ENCODE data around the gene CTSV.
"Not testable (repeated sequence)": the region's sequence is repeated elsewhere in the genome, so short reads cannot be mapped to it uniquely, and the experiment has no call there.

Gene CTSV

GRCh38 chr9:97039514-97039860, 545 bp upstream of the CTSV start:
- no peaks in the 10 kb centered on the region for H3K36me3 ChIP-seq (ENCODE audit: insufficient read depth, low read length)
- peak overlapping the region; percentile 80 for H3K4me3 ChIP-seq (ENCODE audit: low read length)
- peak overlapping the region; percentile 96 for H3K4me2 ChIP-seq (ENCODE audit: low read length)
- peaks cover 6% of the 10 kb centered on the region for H3K4me1 ChIP-seq (ENCODE audit: control insufficient read depth, insufficient read depth, low read length)
- no peaks in the 10 kb centered on the region for H3K9me3 ChIP-seq (replicated peaks; ENCODE audit: low read length)
- peak overlapping the region; percentile 67 for H3K9ac ChIP-seq (ENCODE audit: low read depth, low read length)
- H3K27me3 ChIP-seq (ENCODE audit: control insufficient read depth, insufficient read depth, low read length) = peaks cover 28% of the 10 kb centered on the region

GRCh38 chr9:97023505-97023904, 15.4 kb downstream of the CTSV start:
- H3K36me3 ChIP-seq (ENCODE audit: insufficient read depth, low read length); H3K27me3 ChIP-seq (ENCODE audit: control insufficient read depth, insufficient read depth, low read length): not testable (repeated sequence)

GRCh38 chr9:97013151-97014132, 25.5 kb downstream of the CTSV start:
- H3K27me3 ChIP-seq (ENCODE audit: control insufficient read depth, insufficient read depth, low read length); H3K36me3 ChIP-seq (ENCODE audit: insufficient read depth, low read length); H3K4me1 ChIP-seq (ENCODE audit: control insufficient read depth, insufficient read depth, low read length); H3K9me3 ChIP-seq (replicated peaks; ENCODE audit: low read length): not testable (repeated sequence)
- peak overlapping the region; percentile 79 for H3K4me3 ChIP-seq (ENCODE audit: low read length)
- H3K9ac ChIP-seq (ENCODE audit: low read depth, low read length) = peak overlapping the region; percentile 66
- H3K4me2 ChIP-seq (ENCODE audit: low read length) = peak overlapping the region; percentile 82

More at GRCh38 chr9:97023505-97023904, 15.4 kb downstream of the CTSV start:
- H3K4me1 ChIP-seq (ENCODE audit: control insufficient read depth, insufficient read depth, low read length); H3K9ac ChIP-seq (ENCODE audit: low read depth, low read length); H3K4me2 ChIP-seq (ENCODE audit: low read length); H3K4me3 ChIP-seq (ENCODE audit: low read length); H3K9me3 ChIP-seq (replicated peaks; ENCODE audit: low read length): not testable (repeated sequence)

GRCh38 chr9:97012617-97013016, 26.3 kb downstream of the CTSV start:
- Histone ChIP-seq H3K9ac (ENCODE audit: low read depth, low read length) (peak overlapping the region; percentile 66), H3K4me2 (ENCODE audit: low read length) (peak overlapping the region; percentile 82), H3K4me3 (ENCODE audit: low read length) (peak overlapping the region; percentile 79)
- H3K36me3 ChIP-seq (ENCODE audit: insufficient read depth, low read length); H3K27me3 ChIP-seq (ENCODE audit: control insufficient read depth, insufficient read depth, low read length); H3K4me1 ChIP-seq (ENCODE audit: control insufficient read depth, insufficient read depth, low read length); H3K9me3 ChIP-seq (replicated peaks; ENCODE audit: low read length): not testable (repeated sequence)

GRCh38 chr9:97002195-97002594, 36.7 kb downstream of the CTSV start:
- H3K36me3 ChIP-seq (ENCODE audit: insufficient read depth, low read length); H3K4me2 ChIP-seq (ENCODE audit: low read length); H3K9me3 ChIP-seq (replicated peaks; ENCODE audit: low read length); H3K27me3 ChIP-seq (ENCODE audit: control insufficient read depth, insufficient read depth, low read length); H3K4me1 ChIP-seq (ENCODE audit: control insufficient read depth, insufficient read depth, low read length); H3K4me3 ChIP-seq (ENCODE audit: low read length); H3K9ac ChIP-seq (ENCODE audit: low read depth, low read length): not testable (repeated sequence)

DNA sequence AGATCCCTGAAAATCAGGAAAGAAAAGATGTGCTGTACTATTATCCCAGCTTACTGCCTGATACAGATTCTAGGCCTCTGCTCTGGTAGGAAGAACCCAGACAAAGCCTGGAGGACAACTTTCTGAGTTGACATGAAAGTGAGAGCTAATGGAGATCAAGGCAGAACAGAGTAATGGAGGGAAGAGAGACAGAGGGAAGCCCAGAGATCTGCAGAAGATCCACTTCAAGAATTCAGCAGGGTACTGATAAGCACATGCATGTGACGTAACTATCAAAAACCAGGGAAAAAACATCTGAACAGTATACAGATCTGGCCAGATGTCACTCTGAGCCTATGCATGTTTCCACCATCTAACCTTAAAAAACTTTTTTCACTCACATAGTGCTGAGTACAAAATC, 37.6 kb downstream of the CTSV start:
- H3K4me3 ChIP-seq (ENCODE audit: low read length); H3K36me3 ChIP-seq (ENCODE audit: insufficient read depth, low read length); H3K9ac ChIP-seq (ENCODE audit: low read depth, low read length); H3K9me3 ChIP-seq (replicated peaks; ENCODE audit: low read length); H3K4me1 ChIP-seq (ENCODE audit: control insufficient read depth, insufficient read depth, low read length); H3K27me3 ChIP-seq (ENCODE audit: control insufficient read depth, insufficient read depth, low read length); H3K4me2 ChIP-seq (ENCODE audit: low read length): not testable (repeated sequence)

DNA sequence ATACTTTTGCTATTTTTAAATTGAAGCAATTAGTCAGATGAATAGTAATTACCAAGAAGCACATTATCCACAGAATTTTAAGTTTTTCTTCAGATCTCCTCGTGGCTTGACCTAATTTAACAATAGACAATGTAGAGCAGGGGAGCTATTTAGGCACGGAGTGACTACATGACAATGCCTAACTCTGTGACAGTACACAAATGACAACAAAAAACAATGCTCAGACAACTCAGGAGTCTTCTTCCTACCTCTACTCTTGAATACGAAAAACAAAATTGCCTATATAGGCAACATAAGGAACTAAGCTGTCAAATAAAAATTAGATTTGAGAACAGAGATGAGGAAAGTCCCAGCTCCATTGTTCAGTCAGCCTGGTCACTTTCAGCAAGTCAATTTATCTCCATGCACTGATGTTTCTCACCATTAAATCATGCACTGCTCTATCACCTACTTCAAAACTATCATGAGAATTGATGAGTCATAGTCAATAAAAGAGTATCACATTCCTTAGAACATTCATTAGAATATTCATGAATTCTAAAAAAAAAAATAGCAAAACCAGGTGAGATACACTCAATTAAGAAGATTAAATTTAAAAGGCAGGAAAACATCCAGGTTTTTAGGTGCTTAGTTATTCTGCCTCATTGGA, 38.7 kb downstream of the CTSV start:
- not testable (repeated sequence) for H3K9me3 ChIP-seq (replicated peaks; ENCODE audit: low read length)

GRCh38 chr9:96999733-97000132, 39.2 kb downstream of the CTSV start:
- not testable (repeated sequence) for H3K36me3 ChIP-seq (ENCODE audit: insufficient read depth, low read length); H3K9ac ChIP-seq (ENCODE audit: low read depth, low read length); H3K4me1 ChIP-seq (ENCODE audit: control insufficient read depth, insufficient read depth, low read length)

More for the DNA sequence above, 38.7 kb downstream of the CTSV start:
- not testable (repeated sequence) for H3K4me2 ChIP-seq (ENCODE audit: low read length); H3K4me3 ChIP-seq (ENCODE audit: low read length); H3K36me3 ChIP-seq (ENCODE audit: insufficient read depth, low read length); H3K9ac ChIP-seq (ENCODE audit: low read depth, low read length); H3K4me1 ChIP-seq (ENCODE audit: control insufficient read depth, insufficient read depth, low read length); H3K27me3 ChIP-seq (ENCODE audit: control insufficient read depth, insufficient read depth, low read length)

DNA sequence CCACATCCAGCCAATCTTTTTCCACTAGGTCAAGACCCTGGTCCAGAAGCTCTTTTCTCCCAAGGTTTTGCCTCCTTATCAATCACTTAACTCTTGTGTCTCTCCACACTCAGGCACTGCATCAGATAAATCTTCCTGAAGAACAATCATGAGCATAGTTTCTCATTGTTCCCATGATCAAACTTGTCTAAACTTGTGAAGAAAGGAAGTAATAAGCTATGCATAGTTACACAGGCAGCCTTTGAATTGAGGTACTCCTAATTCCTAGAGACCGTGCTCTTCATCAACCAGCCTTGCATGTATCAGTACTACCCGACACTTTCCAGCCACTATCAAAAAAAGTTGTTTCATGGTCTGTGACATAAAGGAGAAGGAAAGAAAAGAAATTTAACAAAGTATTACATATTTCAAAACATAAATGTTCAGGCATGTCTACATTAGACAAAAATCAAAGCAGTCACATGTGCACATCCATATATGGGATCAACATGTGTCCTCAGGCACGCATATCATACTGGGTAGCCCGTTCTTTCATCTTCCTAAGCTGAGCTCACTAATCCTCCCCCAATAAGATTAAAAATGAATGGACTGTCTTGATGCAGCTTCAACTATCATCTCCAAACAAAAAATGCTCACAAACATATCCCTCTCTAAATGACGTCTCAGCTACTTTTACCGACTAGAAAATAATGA, 41.8 kb downstream of the CTSV start:
- not testable (repeated sequence) for H3K9me3 ChIP-seq (replicated peaks; ENCODE audit: low read length); H3K36me3 ChIP-seq (ENCODE audit: insufficient read depth, low read length); H3K4me2 ChIP-seq (ENCODE audit: low read length); H3K4me1 ChIP-seq (ENCODE audit: control insufficient read depth, insufficient read depth, low read length); H3K9ac ChIP-seq (ENCODE audit: low read depth, low read length); H3K4me3 ChIP-seq (ENCODE audit: low read length); H3K27me3 ChIP-seq (ENCODE audit: control insufficient read depth, insufficient read depth, low read length)

More at GRCh38 chr9:96999733-97000132, 39.2 kb downstream of the CTSV start:
- not testable (repeated sequence) for H3K27me3 ChIP-seq (ENCODE audit: control insufficient read depth, insufficient read depth, low read length); H3K9me3 ChIP-seq (replicated peaks; ENCODE audit: low read length); H3K4me2 ChIP-seq (ENCODE audit: low read length); H3K4me3 ChIP-seq (ENCODE audit: low read length)

DNA sequence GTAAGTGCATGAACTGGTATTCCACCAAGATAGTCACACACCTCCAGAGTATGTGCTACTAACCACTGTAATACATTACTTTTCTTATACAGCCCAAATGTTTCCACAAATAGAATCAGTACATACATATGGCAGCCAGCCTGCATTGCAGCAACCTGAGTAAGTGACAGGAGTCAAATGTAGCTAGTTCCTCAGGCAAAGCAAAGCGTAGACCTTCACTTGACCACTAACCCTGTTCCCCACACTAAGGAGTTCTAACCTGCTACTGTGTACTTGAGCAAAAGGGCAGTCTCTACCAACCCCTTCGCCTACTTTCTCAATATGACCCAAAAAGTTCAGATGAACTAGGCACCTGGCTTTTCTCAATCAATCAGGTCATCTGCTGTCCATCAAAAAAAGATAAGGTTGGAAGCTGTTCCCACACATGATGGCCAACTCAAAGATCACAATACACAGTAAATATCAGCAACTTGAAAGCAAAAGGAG, 44.4 kb downstream of the CTSV start:
- not testable (repeated sequence) for H3K36me3 ChIP-seq (ENCODE audit: insufficient read depth, low read length); H3K4me3 ChIP-seq (ENCODE audit: low read length); H3K4me2 ChIP-seq (ENCODE audit: low read length); H3K4me1 ChIP-seq (ENCODE audit: control insufficient read depth, insufficient read depth, low read length); H3K9ac ChIP-seq (ENCODE audit: low read depth, low read length); H3K9me3 ChIP-seq (replicated peaks; ENCODE audit: low read length); H3K27me3 ChIP-seq (ENCODE audit: control insufficient read depth, insufficient read depth, low read length)

DNA sequence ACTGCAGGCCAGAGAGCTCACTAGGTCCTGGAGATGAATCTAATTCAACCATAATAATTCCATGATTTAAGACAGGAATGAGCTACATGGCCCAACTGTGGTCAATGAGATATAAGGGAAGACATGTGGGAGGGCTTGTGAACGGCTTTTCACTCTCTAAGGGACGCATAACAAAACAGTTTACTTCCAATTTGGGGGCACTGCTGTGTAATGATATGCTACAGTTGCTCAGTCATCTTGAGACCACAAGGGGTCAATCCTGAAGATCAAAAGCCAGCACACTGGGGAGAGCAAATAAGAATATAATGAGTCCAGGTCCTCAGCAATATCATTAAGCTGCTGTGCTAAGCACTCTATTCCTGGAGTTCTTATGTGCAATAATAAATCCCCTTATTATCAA, 46.6 kb downstream of the CTSV start:
- H3K36me3 ChIP-seq (ENCODE audit: insufficient read depth, low read length); H3K4me2 ChIP-seq (ENCODE audit: low read length); H3K4me3 ChIP-seq (ENCODE audit: low read length); H3K27me3 ChIP-seq (ENCODE audit: control insufficient read depth, insufficient read depth, low read length); H3K9ac ChIP-seq (ENCODE audit: low read depth, low read length); H3K9me3 ChIP-seq (replicated peaks; ENCODE audit: low read length); H3K4me1 ChIP-seq (ENCODE audit: control insufficient read depth, insufficient read depth, low read length): not testable (repeated sequence)

All from skeletal muscle satellite cell (primary cell).